Common myeloid progenitor, CD34-positive (primary cell): Measurements from ENCODE around the gene FDX1.
"Not testable (repeated sequence)": the region's sequence is repeated elsewhere in the genome, so short reads cannot be mapped to it uniquely, and the experiment has no call there.

Experiments
- CTCF ChIA-PET: fragments of 350-600 bp; sonication (Branson Sonifier 250); formaldehyde crosslinking; loops from one replicate; lab custom pipeline; 2021; ENCODE audit warnings: antibody characterized with exemption; lab: Charles Lee
- POLR2A ChIA-PET: fragments of 350-600 bp; sonication (Branson Sonifier 250); formaldehyde crosslinking; loops from one replicate; lab custom pipeline; 2021; ENCODE audit warnings: antibody characterized with exemption; lab: Charles Lee
- DNase-seq, 3 donors: peaks; one replicate each; pipeline versions ENCODE4 v3.0.0 to v3.0.0-alpha.2; 2013
- H3K27ac ChIP-seq, 2 experiments: 1 replicate in 1 of 2; 2 replicates in 1 of 2; pipeline ENCODE4 v1.7.0; 2013; ENCODE audit warnings: inconsistent platforms in 2 of 2, low read length in 2 of 2, mild to moderate bottlenecking in 2 of 2, low read depth in 1 of 2, moderate library complexity in 1 of 2; ENCODE audit not compliant: severe bottlenecking in 2 of 2, insufficient read depth in 1 of 2, poor library complexity in 1 of 2
- H3K27me3 ChIP-seq, 5 experiments: replicated peaks in 2 of 5; 1 replicate in 3 of 5; 2 replicates in 2 of 5; pipeline versions ENCODE4 v1.6.1 to v1.7.0; 2013; ENCODE audit warnings: low read length in 4 of 5, mild to moderate bottlenecking in 2 of 5, moderate library complexity in 2 of 5, inconsistent platforms in 1 of 5; ENCODE audit not compliant: insufficient read depth in 5 of 5, control insufficient read depth in 4 of 5
- H3K36me3 ChIP-seq, 4 experiments: 1 replicate in 2 of 4; 2 replicates in 2 of 4; pipeline versions ENCODE4 v1.6.1 to v1.7.0; 2013; ENCODE audit warnings: low read length in 3 of 4, control low read depth in 1 of 4, mild to moderate bottlenecking in 1 of 4; ENCODE audit not compliant: control insufficient read depth in 4 of 4, insufficient read depth in 4 of 4
- H3K4me1 ChIP-seq, 4 experiments: 1 replicate in 3 of 4; 2 replicates in 1 of 4; pipeline versions ENCODE4 v1.6.1 to v1.7.1; 2013; ENCODE audit warnings: low read length in 3 of 4, mild to moderate bottlenecking in 3 of 4, control low read depth in 1 of 4, inconsistent platforms in 1 of 4, moderate library complexity in 1 of 4; ENCODE audit not compliant: control insufficient read depth in 4 of 4, insufficient read depth in 4 of 4; ENCODE audit errors: control extremely low read depth in 1 of 4
- H3K4me3 ChIP-seq, 7 experiments: 1 replicate in 4 of 7; 2 replicates in 3 of 7; pipeline versions ENCODE4 v1.5.1 to v1.7.0; 2013; ENCODE audit warnings: mild to moderate bottlenecking in 7 of 7, low read length in 6 of 7, moderate library complexity in 6 of 7, inconsistent platforms in 2 of 7, low read depth in 2 of 7, control low read depth in 1 of 7; ENCODE audit not compliant: insufficient read depth in 4 of 7, control insufficient read depth in 1 of 7; ENCODE audit errors: extremely low read depth in 1 of 7
- H3K9me3 ChIP-seq, 5 experiments: 1 replicate in 4 of 5; 2 replicates in 1 of 5; pipeline versions ENCODE4 v1.6.1 to v1.7.1; 2013; ENCODE audit warnings: low read length in 4 of 5, mild to moderate bottlenecking in 2 of 5, inconsistent platforms in 1 of 5, low read depth in 1 of 5, moderate library complexity in 1 of 5; ENCODE audit not compliant: control insufficient read depth in 4 of 5, insufficient read depth in 2 of 5; ENCODE audit errors: control extremely low read depth in 1 of 5
- WGBS: methylation state at CpG from one replicate; pipeline ENCODE4 v1.1.5; 2013; ENCODE audit not compliant: insufficient coverage; 5-methylcytosine and 5-hydroxymethylcytosine counted together

Gene FDX1

DNA sequence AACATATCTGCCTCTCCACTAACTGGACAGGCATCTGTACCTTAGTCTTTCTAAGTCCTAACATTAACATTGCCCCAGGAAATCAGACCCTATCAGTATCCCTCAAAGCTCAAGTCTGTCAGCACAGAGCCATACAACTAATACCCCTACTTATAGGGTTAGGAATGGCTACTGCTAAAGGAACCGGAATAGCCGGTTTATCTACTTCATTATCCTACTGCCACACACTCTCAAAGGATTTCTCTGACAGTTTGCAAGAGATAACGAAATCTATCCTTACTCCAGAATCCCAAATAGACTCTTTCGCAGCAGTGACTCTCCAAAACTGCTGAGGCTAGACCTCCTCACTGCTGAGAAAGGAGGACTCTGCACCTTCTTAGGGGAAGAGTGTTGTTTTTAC lies 24.1 kb upstream of the FDX1 start:
- H3K4me1 ChIP-seq, H3K27me3 ChIP-seq, POLR2A ChIA-PET, H3K36me3 ChIP-seq, H3K9me3 ChIP-seq, H3K4me3 ChIP-seq, DNase-seq, H3K27ac ChIP-seq, CTCF ChIA-PET: not testable (repeated sequence)
- 100% methylated on average over 3 of the region's 4 CpGs for WGBS

DNA sequence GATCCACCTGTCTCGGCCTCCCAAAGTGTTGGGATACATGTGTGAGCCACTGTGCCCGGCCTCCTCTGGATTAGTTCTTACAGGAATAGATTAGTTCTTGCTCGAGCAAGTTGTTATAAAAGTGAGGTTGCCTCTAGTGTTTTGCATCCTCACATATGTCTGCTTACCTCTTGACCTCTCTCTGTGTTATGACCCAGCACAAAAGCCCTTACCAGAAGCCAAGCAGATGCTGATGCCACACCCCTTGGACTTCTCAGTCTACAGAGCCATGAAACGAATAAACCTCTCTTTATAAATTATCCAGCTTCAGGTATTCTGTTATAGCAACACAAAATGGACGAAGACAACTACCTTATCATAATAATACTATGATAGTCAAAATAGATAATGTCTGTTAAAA lies 22.4 kb upstream of the FDX1 start:
- no peak overlapping the region for H3K27ac ChIP-seq
- no peaks in the 10 kb centered on the region for H3K36me3 ChIP-seq
- ChIA-PET POLR2A (no interaction called here), CTCF (interaction anchor here (1.1 to 1.7 kb wide), 3 partner anchors 9 to 206 kb away, joined by 3 to 5 read pairs (median 3); no protein-coding TSS in a partner anchor)
- DNase-seq: no peak
- no peaks in the 10 kb centered on the region for H3K27me3 ChIP-seq
- no peaks in the 10 kb centered on the region for H3K4me1 ChIP-seq
- no peak overlapping the region for H3K4me3 ChIP-seq
- WGBS: 95% methylated on average over 3 of the region's 5 CpGs
- H3K9me3 ChIP-seq: peaks cover 0 to 7% (median 0%) of the 10 kb centered on the region in 5 experiments

DNA sequence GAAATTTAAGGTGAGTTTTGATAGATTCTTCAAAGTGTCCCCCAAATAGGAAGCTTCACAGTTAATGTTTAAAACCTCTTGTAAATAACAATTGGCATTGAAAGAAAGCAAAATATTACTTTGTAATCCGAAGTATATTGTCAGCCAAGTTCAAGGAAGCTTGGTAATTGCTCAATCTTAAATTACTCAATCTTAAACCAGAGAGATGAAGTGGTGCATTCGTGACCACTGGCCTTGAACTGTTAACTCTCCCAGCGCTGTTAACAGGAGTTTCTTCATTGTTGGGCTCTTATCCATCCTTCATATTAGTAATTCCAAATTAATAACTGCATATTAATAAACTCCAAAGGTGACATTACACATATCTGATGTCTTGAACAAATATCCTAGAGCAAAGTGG lies 20.6 kb upstream of the FDX1 start:
- 73% methylated on average over 2 of the region's 3 CpGs for WGBS
- CTCF ChIA-PET: no interaction called here
- no peak for DNase-seq
- Histone ChIP-seq H3K36me3 (no peaks in the 10 kb centered on the region), H3K27me3 (no peaks in the 10 kb centered on the region), H3K9me3 (peaks cover 0 to 7% (median 0%) of the 10 kb centered on the region in 5 experiments), H3K27ac (no peak overlapping the region), H3K4me3 (no peak overlapping the region), H3K4me1 (no peaks in the 10 kb centered on the region)
- POLR2A ChIA-PET: no interaction called here

DNA sequence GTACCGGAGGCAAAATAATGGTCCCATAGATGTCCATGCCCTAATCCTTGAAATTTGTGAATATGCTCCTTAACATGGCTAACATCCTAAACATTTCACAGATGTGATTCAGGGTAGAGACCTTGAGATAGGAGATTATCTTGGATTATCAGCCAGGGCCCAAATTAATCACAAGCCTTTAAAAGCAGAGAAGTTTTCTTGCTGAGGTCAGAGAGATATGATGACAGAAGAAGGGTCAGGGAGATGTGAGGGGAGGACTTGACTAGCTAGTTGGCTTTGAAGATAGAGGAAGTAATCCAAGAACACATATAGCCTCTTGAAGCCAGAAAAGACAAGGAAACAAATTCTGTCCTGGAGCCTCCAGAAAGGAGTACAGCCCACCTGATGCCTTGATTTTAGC lies 19.1 kb upstream of the FDX1 start:
- ChIA-PET POLR2A (no interaction called here), CTCF (no interaction called here)
- Histone ChIP-seq H3K9me3 (peaks cover 0 to 6% (median 0%) of the 10 kb centered on the region in 5 experiments), H3K36me3 (no peaks in the 10 kb centered on the region), H3K27me3 (no peaks in the 10 kb centered on the region), H3K4me3 (no peak overlapping the region), H3K4me1 (no peaks in the 10 kb centered on the region), H3K27ac (no peak overlapping the region)
- WGBS: no CpG with 5 or more reads among the region's 1 CpG
- no peak for DNase-seq

DNA sequence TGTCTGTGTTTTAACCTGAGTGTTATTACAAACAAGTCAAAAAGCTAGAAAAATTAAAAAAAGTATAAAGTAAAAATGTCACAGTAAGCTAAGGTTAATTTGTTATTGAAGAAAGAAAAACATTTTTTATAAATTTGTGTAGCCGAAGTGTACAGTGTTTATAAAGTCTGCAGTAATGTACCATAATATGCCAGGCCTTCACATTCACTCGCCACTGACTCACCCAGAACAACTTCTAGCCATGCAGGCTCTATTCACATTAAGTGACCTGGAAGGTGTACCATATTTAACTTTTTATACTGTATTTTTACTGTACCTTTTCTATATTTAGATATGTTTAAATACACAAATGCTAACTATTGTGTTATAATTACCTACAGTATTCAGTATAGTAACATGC lies 14.7 kb upstream of the FDX1 start:
- CTCF ChIA-PET: interaction anchor here (2.1 kb wide), 1 partner anchor 19 kb away, joined by 5 read pairs; no protein-coding TSS in a partner anchor
- no peak overlapping the region for H3K27ac ChIP-seq
- POLR2A ChIA-PET: no interaction called here
- WGBS: no CpG with 5 or more reads among the region's 2 CpGs
- no peak for DNase-seq
- H3K4me3 ChIP-seq: no peak overlapping the region
- H3K4me1 ChIP-seq: no peaks in the 10 kb centered on the region
- H3K27me3 ChIP-seq: no peaks in the 10 kb centered on the region
- H3K9me3 ChIP-seq: peaks cover 0 to 3% (median 0%) of the 10 kb centered on the region in 5 experiments
- no peaks in the 10 kb centered on the region for H3K36me3 ChIP-seq

DNA sequence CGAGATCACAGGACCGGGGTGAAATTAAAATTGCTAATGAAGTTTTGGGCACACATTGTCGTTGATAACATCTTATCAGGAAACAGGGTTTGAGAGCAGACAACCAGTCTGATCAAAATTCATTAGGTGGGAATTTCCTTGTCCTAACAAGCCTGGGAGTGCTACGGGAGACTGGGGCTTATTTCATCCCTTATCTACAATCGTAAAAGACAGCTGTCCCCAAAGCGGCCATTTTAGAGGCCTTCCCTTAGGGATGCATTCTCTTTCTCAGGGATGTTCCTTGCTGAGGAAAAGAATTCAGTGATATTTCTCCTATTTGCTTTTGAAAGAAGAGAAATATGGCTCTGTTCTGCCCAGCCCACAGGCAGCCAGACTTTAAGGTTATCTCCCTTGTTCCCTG lies 8.1 kb upstream of the FDX1 start:
- H3K27me3 ChIP-seq, POLR2A ChIA-PET, CTCF ChIA-PET: not testable (repeated sequence)

DNA sequence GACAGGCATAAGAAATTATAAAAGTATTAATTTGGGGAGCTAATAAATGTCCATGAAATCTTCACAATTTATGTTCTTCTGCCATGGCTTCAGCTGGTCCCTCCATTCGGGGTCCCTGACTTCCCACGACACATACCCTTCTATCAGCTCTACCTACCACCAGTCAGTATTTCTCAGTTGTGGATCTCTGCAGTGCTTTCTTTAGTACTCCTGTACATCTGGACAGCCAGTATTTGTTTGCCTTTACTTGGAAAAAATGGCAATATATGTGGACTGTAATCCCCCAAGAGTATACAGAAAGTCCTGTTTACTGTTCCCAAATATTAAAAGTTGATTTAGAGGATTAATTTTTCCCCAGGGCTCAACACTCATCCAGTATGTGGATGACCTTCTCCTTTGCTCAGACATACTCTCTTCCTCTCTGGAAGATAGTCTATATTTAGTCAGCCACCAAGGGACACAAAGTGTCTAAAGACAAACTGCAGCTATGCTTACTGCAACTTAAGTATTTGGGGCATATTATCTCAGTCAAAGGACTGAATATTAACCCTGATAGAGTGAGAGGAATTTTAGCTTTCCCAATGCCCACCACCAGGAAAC lies 7.3 kb upstream of the FDX1 start:
- Histone ChIP-seq H3K36me3 (no peaks in the 10 kb centered on the region), H3K27me3 (no peaks in the 10 kb centered on the region), H3K27ac (no peak overlapping the region), H3K9me3 (peaks cover 0 to 6% (median 4%) of the 10 kb centered on the region in 5 experiments), H3K4me3 (no peak overlapping the region), H3K4me1 (no peaks in the 10 kb centered on the region)
- CTCF ChIA-PET: no interaction called here
- POLR2A ChIA-PET: no interaction called here
- DNase-seq: no peak
- WGBS: no CpG with 5 or more reads among the region's 2 CpGs

More for the DNA sequence above, 8.1 kb upstream of the FDX1 start:
- not testable (repeated sequence) for DNase-seq, H3K36me3 ChIP-seq, H3K9me3 ChIP-seq, H3K27ac ChIP-seq, H3K4me1 ChIP-seq, H3K4me3 ChIP-seq
- 94% methylated on average over 6 of the region's 6 CpGs for WGBS
